Liver (tissue), 9 donors: ENCODE measurements around the gene PHLPP2. TPM values are rescaled to one million over a fixed set of nuclear protein-coding genes. Genes with fewer than 3 reads are reported as not detected.
A peak's percentile ranks its signal among the peaks of the same experiment; 100 is the strongest.

Experiments
- DNase-seq: peaks from one replicate; pipeline ENCODE4 v3.0.0-alpha.2; 2017; ENCODE audit warnings: low spot score
- H3K27ac ChIP-seq, 2 donors: one replicate each; pipeline ENCODE4 v1.7.0; 2013; ENCODE audit warnings: inconsistent platforms in 2 of 2, low read length in 2 of 2, control low read depth in 1 of 2, low read depth in 1 of 2, mild to moderate bottlenecking in 1 of 2
- H3K27me3 ChIP-seq, 4 donors: one replicate each; pipeline versions ENCODE4 v1.6.1 to v1.7.0; 2013; ENCODE audit warnings: low read length in 3 of 4, inconsistent platforms in 1 of 4, mild to moderate bottlenecking in 1 of 4, moderate library complexity in 1 of 4; ENCODE audit not compliant: control insufficient read depth in 4 of 4, insufficient read depth in 4 of 4
- H3K36me3 ChIP-seq, 4 donors: one replicate each; pipeline versions ENCODE4 v1.6.1 to v1.7.0; 2013; ENCODE audit warnings: low read length in 3 of 4, mild to moderate bottlenecking in 3 of 4, low read depth in 1 of 4, moderate library complexity in 1 of 4; ENCODE audit not compliant: control insufficient read depth in 4 of 4, insufficient read depth in 3 of 4
- H3K4me1 ChIP-seq, 4 donors: one replicate each; pipeline versions ENCODE4 v1.6.1 to v1.7.0; 2013; ENCODE audit warnings: low read length in 3 of 4, mild to moderate bottlenecking in 3 of 4, moderate library complexity in 1 of 4; ENCODE audit not compliant: control insufficient read depth in 4 of 4, insufficient read depth in 4 of 4
- H3K4me3 ChIP-seq, 3 donors: one replicate each; pipeline versions ENCODE4 v1.6.1 to v1.7.0; 2013; ENCODE audit warnings: low read length in 3 of 3, control low read depth in 1 of 3, low read depth in 1 of 3, mild to moderate bottlenecking in 1 of 3
- H3K9ac ChIP-seq, 2 donors: one replicate each; pipeline ENCODE4 v1.7.0; 2013; ENCODE audit warnings: low read length in 2 of 2, mild to moderate bottlenecking in 2 of 2, moderate library complexity in 2 of 2, control low read depth in 1 of 2, low read depth in 1 of 2
- H3K9me3 ChIP-seq, 4 donors: one replicate each; pipeline versions ENCODE4 v1.6.1 to v1.7.0; 2013; ENCODE audit warnings: low read length in 3 of 4; ENCODE audit not compliant: control insufficient read depth in 4 of 4
- EGR1 ChIP-seq, 2 donors: IDR thresholded peaks; 2 replicates each; pipeline ENCODE4 v1.6.1; 2016 to 2018; ENCODE audit warnings: antibody characterized with exemption in 2 of 2, low read depth in 2 of 2
- FOXA1 ChIP-seq: IDR thresholded peaks from 2 replicates; pipeline ENCODE4 v1.6.1; 2016; ENCODE audit warnings: antibody characterized with exemption
- FOXA2 ChIP-seq: IDR thresholded peaks from 2 replicates; pipeline ENCODE4 v1.6.1; 2016; ENCODE audit warnings: antibody characterized with exemption
- GABPA ChIP-seq, 2 donors: IDR thresholded peaks in 1 of 2; conservative IDR thresholded peaks in 1 of 2; 2 replicates each; pipeline ENCODE4 v1.6.1; 2016; ENCODE audit warnings: antibody characterized with exemption in 2 of 2, mild to moderate bottlenecking in 1 of 2, moderate library complexity in 1 of 2
- HNF4A ChIP-seq, 2 donors: conservative IDR thresholded peaks; 2 replicates each; pipeline ENCODE4 v1.6.1; 2016; ENCODE audit warnings: antibody characterized with exemption in 2 of 2, mild to moderate bottlenecking in 2 of 2
- HNF4G ChIP-seq: IDR thresholded peaks from 2 replicates; pipeline ENCODE4 v1.6.1; 2016; ENCODE audit warnings: antibody characterized with exemption
- JUND ChIP-seq, 2 donors: IDR thresholded peaks; 2 replicates each; pipeline ENCODE4 v1.6.1; 2016; ENCODE audit warnings: antibody characterized with exemption in 2 of 2
- NR2F2 ChIP-seq: IDR thresholded peaks from 2 replicates; pipeline ENCODE4 v1.6.1; 2016; ENCODE audit warnings: antibody characterized with exemption
- REST ChIP-seq: IDR thresholded peaks from 2 replicates; pipeline ENCODE4 v1.6.1; 2016; ENCODE audit warnings: antibody characterized with exemption, mild to moderate bottlenecking
- RXRA ChIP-seq, 2 donors: IDR thresholded peaks; 2 replicates each; pipeline ENCODE4 v1.6.1; 2017 to 2018; ENCODE audit warnings: antibody characterized with exemption in 2 of 2, mild to moderate bottlenecking in 1 of 2
- SP1 ChIP-seq: IDR thresholded peaks from 2 replicates; pipeline ENCODE4 v1.6.1; 2018; ENCODE audit warnings: antibody characterized with exemption, mild to moderate bottlenecking
- TAF1 ChIP-seq: conservative IDR thresholded peaks from 2 replicates; pipeline ENCODE4 v1.6.1; 2016; ENCODE audit warnings: antibody characterized with exemption, mild to moderate bottlenecking
- YY1 ChIP-seq: IDR thresholded peaks from 2 replicates; pipeline ENCODE4 v1.6.1; 2016; ENCODE audit warnings: antibody characterized with exemption, mild to moderate bottlenecking
- WGBS: extraction: QIAGEN DNeasy Blood & Tissue Kit; methylation state at CpG from one replicate; pipeline ENCODE4 v1.1.7; 2013; 5-methylcytosine and 5-hydroxymethylcytosine counted together
- polyA plus RNA-seq, 2 donors: library from polyadenylated mRNA; stranded (reverse) in 1 of 2; unstranded in 1 of 2; fragments of 200-250 nt in 1 of 2; fragments of >200 nt in 1 of 2; fragmentation: Nextera tagmentation in 1 of 2; extraction: Ambion mirVana in 1 of 2; gene quantifications; one replicate each; pipeline versions ENCODE4 v1.2.1 to v1.2.3, GENCODE V29; 2013 to 2015
- total RNA-seq, 2 donors: library from RNA; depleted of rRNA; stranded (reverse); fragments of >200 nt; gene quantifications; one replicate each; pipeline ENCODE4 v1.2.3, GENCODE V29; 2014
- TF ChIP-seq, protein P1 (sequence below): IDR thresholded peaks from 2 replicates; pipeline ENCODE4 v1.6.1; 2016; ENCODE audit warnings: antibody characterized with exemption
- TF ChIP-seq, protein P2 (sequence below): IDR thresholded peaks from 2 replicates; pipeline ENCODE4 v1.6.1; 2016; ENCODE audit warnings: antibody characterized with exemption
- TF ChIP-seq, protein P3 (sequence below): IDR thresholded peaks from 2 replicates; pipeline ENCODE4 v1.6.1; 2016; ENCODE audit warnings: antibody characterized with exemption
- donor health status: healthy.
- donor health status: healthy.
- donor health status: healthy.
- donor health status: healthy.
- donor health status: healthy.

Gene PHLPP2
- total and polyA plus RNA-seq, 4 donors, result 1.2 to 7.8 (median 3.9) TPM

DNA sequence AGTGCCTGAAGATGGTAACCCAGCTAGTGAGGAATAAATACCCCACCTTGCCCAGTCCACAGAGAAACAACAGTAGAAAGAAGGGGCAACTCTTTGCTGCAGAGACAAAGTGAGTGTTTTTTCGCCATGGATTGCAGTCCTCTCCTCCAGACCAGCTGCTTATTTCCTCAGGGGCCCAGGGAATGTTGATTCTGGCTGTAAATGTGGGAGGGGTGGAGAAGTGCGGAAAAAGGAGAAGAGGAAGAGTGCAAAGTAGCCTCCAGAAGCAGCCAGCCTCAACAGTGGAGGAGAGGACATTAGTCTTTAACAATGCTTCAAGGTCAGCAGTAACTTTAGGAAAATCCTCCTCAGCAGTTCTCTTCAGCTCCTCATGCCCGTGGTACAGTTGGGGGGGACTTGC is 8.1 kb upstream of the PHLPP2 start:
- DNase-seq, result no peak

GRCh38 chr16:71727551-71728324 is 3.2 kb upstream of the PHLPP2 start:
- H3K9ac ChIP-seq, result no peak overlapping the region
- no peak for DNase-seq
- H3K27me3 ChIP-seq, result no peaks in the 10 kb centered on the region
- peaks cover 15 to 32% (median 28%) of the 10 kb centered on the region in 4 donors for H3K4me1 ChIP-seq
- WGBS, result 83% methylated on average over 8 of the region's 8 CpGs
- H3K9me3 ChIP-seq, result no peaks in the 10 kb centered on the region
- peak overlapping the region in 1 of 2 donors; percentile 81 for H3K27ac ChIP-seq
- no peak overlapping the region for H3K4me3 ChIP-seq
- peaks cover 6 to 21% (median 16%) of the 10 kb centered on the region in 4 donors for H3K36me3 ChIP-seq
- TF ChIP-seq FOXA1 (no peak), RXRA (IDR thresholded peaks at IDR 0.05) (no peak), JUND (IDR thresholded peaks at IDR 0.05) (no peak), NR2F2 (no peak), HNF4A (conservative IDR thresholded peaks at IDR 0.05) (no peak), FOXA2 (no peak), TAF1 (no peak), REST (no peak), YY1 (no peak), SP1 (no peak)

More for the DNA sequence above, 8.1 kb upstream of the PHLPP2 start:
- Histone ChIP-seq H3K4me1 (peaks cover under 1 to 7% (median 5%) of the 10 kb centered on the region in 4 donors), H3K36me3 (peaks cover 13 to 49% (median 41%) of the 10 kb centered on the region in 4 donors), H3K4me3 (no peak overlapping the region), H3K27ac (no peak overlapping the region), H3K9ac (no peak overlapping the region), H3K9me3 (no peaks in the 10 kb centered on the region), H3K27me3 (no peaks in the 10 kb centered on the region)
- TF ChIP-seq JUND (IDR thresholded peaks at IDR 0.05) (no peak), NR2F2 (no peak), HNF4A (conservative IDR thresholded peaks at IDR 0.05) (no peak), FOXA1 (no peak), HNF4G (no peak), REST (no peak), YY1 (no peak), GABPA (IDR thresholded peaks at IDR 0.05 in 1 of 2, conservative IDR thresholded peaks at IDR 0.05 in 1 of 2) (no peak), EGR1 (IDR thresholded peaks at IDR 0.05; ENCODE audit: low read depth in 2 of 2) (no peak)
- TF ChIP-seq, protein P1, sequence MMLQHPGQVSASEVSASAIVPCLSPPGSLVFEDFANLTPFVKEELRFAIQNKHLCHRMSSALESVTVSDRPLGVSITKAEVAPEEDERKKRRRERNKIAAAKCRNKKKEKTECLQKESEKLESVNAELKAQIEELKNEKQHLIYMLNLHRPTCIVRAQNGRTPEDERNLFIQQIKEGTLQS, result no peak
- TF ChIP-seq, protein P2, sequence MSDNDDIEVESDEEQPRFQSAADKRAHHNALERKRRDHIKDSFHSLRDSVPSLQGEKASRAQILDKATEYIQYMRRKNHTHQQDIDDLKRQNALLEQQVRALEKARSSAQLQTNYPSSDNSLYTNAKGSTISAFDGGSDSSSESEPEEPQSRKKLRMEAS, result no peak
- TF ChIP-seq, protein P3, sequence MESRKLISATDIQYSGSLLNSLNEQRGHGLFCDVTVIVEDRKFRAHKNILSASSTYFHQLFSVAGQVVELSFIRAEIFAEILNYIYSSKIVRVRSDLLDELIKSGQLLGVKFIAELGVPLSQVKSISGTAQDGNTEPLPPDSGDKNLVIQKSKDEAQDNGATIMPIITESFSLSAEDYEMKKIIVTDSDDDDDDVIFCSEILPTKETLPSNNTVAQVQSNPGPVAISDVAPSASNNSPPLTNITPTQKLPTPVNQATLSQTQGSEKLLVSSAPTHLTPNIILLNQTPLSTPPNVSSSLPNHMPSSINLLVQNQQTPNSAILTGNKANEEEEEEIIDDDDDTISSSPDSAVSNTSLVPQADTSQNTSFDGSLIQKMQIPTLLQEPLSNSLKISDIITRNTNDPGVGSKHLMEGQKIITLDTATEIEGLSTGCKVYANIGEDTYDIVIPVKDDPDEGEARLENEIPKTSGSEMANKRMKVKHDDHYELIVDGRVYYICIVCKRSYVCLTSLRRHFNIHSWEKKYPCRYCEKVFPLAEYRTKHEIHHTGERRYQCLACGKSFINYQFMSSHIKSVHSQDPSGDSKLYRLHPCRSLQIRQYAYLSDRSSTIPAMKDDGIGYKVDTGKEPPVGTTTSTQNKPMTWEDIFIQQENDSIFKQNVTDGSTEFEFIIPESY, result no peak
- 91% methylated on average over 3 of the region's 3 CpGs for WGBS
